HG03097 (cell line): ENCODE measurements around the gene RGSL1.

Source experiments
- ATAC-seq: cut with Tn5 transposase; IDR thresholded peaks from one replicate; pipeline ENCODE4 v1.9.1; 2021; ENCODE audit not compliant: unreplicated experiment, low FRiP score

RGSL1 gene

GRCh38 chr1:182450087-182450486, at the start of gene RGSL1:
RGSL1 (plus strand) TSS chr1:182450146; CDS start chr1:182450166, 20 bp downstream.
- no peak for ATAC-seq

GRCh38 chr1:182400567-182400966, 49.4 kb upstream of the RGSL1 start, which contains the start of gene TEDDM1:
TEDDM1 (minus strand) TSS chr1:182400667; CDS start chr1:182400485, 182 bp downstream.
- no peak for ATAC-seq

- ATAC-seq: no peak
Measured at GRCh38 chr1:182404781-182405180, 45.2 kb upstream of the RGSL1 start.

- no peak for ATAC-seq
Measured at GRCh38 chr1:182405578-182405977, 44.4 kb upstream of the RGSL1 start.

GRCh38 chr1:182406012-182406411, 43.9 kb upstream of the RGSL1 start:
- ATAC-seq: no peak

- no peak for ATAC-seq
Measured at GRCh38 chr1:182407724-182408123, 42.2 kb upstream of the RGSL1 start.

- ATAC-seq: no peak
Measured at GRCh38 chr1:182408435-182409075, 41.4 kb upstream of the RGSL1 start.

- no peak for ATAC-seq
Measured at GRCh38 chr1:182410138-182410537, 39.8 kb upstream of the RGSL1 start.

GRCh38 chr1:182410620-182411273, 39.2 kb upstream of the RGSL1 start:
- no peak for ATAC-seq

- ATAC-seq: no peak
Measured at GRCh38 chr1:182413486-182413885, 36.5 kb upstream of the RGSL1 start.

- no peak for ATAC-seq
Measured at GRCh38 chr1:182413969-182414368, 36.0 kb upstream of the RGSL1 start.

- ATAC-seq: no peak
Measured at GRCh38 chr1:182415789-182416188, 34.2 kb upstream of the RGSL1 start.

- ATAC-seq: peak; percentile 68
Measured at GRCh38 chr1:182426442-182427430, 23.2 kb upstream of the RGSL1 start.

GRCh38 chr1:182428043-182428442, 21.9 kb upstream of the RGSL1 start:
- ATAC-seq: no peak

GRCh38 chr1:182430263-182431068, 19.5 kb upstream of the RGSL1 start:
- no peak for ATAC-seq

- no peak for ATAC-seq
Measured at GRCh38 chr1:182431278-182431677, 18.7 kb upstream of the RGSL1 start.

GRCh38 chr1:182433580-182433979, 16.4 kb upstream of the RGSL1 start:
- no peak for ATAC-seq

- ATAC-seq: no peak
Measured at GRCh38 chr1:182438326-182438725, 11.6 kb upstream of the RGSL1 start.

- ATAC-seq: no peak
Measured at GRCh38 chr1:182441719-182442118, 8.2 kb upstream of the RGSL1 start.

- no peak for ATAC-seq
Measured at GRCh38 chr1:182442333-182442732, 7.6 kb upstream of the RGSL1 start.
